Ishikawa (cell line): ENCODE results near the gene TRIOBP.

Experiments
- CEBPB ChIP-seq: IDR thresholded peaks from 2 replicates; pipeline ENCODE4 v1.6.1; 2012
- CREB1 ChIP-seq: IDR thresholded peaks from 2 replicates; pipeline ENCODE4 v1.6.1; 2012; ENCODE audit warnings: low read depth
- EGR1 ChIP-seq: IDR thresholded peaks from 2 replicates; pipeline ENCODE4 v1.6.1; 2012
- EP300 ChIP-seq: IDR thresholded peaks from 2 replicates; pipeline ENCODE4 v1.6.1; 2012; ENCODE audit warnings: borderline replicate concordance
- FOXM1 ChIP-seq: IDR thresholded peaks from 2 replicates; pipeline ENCODE4 v1.6.1; 2012; ENCODE audit warnings: low read depth, borderline replicate concordance
- NFIC ChIP-seq: IDR thresholded peaks from 2 replicates; pipeline ENCODE4 v1.6.1; 2012
- RAD21 ChIP-seq: IDR thresholded peaks from 2 replicates; pipeline ENCODE4 v1.6.1; 2012; ENCODE audit warnings: low read depth
- REST ChIP-seq: IDR thresholded peaks from 2 replicates; pipeline ENCODE4 v1.6.1; 2012; ENCODE audit warnings: low read depth, mild to moderate bottlenecking
- TAF1 ChIP-seq: IDR thresholded peaks from 2 replicates; pipeline ENCODE4 v1.6.1; 2012; ENCODE audit warnings: low read depth, mild to moderate bottlenecking
- TCF12 ChIP-seq: IDR thresholded peaks from 2 replicates; pipeline ENCODE4 v1.6.1; 2012; ENCODE audit warnings: low read depth
- TEAD4 ChIP-seq: IDR thresholded peaks from 2 replicates; pipeline ENCODE4 v1.6.1; 2012
- USF1 ChIP-seq: IDR thresholded peaks from 2 replicates; pipeline ENCODE4 v1.6.1; 2012
- YY1 ChIP-seq: IDR thresholded peaks from 2 replicates; pipeline ENCODE4 v1.6.1; 2012; ENCODE audit warnings: low read depth
- ZBTB7A ChIP-seq: IDR thresholded peaks from 2 replicates; pipeline ENCODE4 v1.6.1; 2012; ENCODE audit warnings: low read depth
- TF ChIP-seq, protein P1 (sequence below): IDR thresholded peaks from 2 replicates; pipeline ENCODE4 v1.6.1; 2012

Gene TRIOBP

GRCh38 chr22:37763652-37764051, 66.8 kb downstream of the TRIOBP start:
- TF ChIP-seq FOXM1, result no peak
- TF ChIP-seq REST, result no peak
- TF ChIP-seq EP300, result no peak
- no peak for TF ChIP-seq YY1
- TF ChIP-seq, protein P1, sequence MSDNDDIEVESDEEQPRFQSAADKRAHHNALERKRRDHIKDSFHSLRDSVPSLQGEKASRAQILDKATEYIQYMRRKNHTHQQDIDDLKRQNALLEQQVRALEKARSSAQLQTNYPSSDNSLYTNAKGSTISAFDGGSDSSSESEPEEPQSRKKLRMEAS, result no peak
- no peak for TF ChIP-seq TAF1

DNA sequence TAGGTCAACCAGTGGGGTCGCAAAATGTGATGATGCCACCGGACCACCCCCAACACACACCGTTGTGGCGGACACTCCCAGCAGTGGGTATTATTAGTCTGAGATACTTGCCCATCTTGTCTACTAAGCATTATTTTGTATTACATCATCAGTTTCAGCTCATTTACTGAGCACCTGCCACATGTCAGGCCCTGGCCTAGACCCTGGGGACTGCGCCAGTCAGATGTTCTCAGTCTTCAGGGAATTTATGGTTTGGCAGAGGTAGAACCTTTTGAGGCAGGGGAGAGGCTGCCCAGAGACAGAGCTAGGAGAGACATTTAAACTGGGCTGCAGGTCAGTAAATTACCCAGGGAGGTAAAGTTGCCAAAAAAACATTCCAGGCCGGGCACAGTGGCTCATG, 67.8 kb downstream of the TRIOBP start:
- TF ChIP-seq TCF12 (no peak), RAD21 (no peak), EP300 (no peak), YY1 (no peak), CREB1 (no peak), REST (no peak), ZBTB7A (no peak), FOXM1 (no peak), CEBPB (no peak)
- TF ChIP-seq, protein P1, result no peak

DNA sequence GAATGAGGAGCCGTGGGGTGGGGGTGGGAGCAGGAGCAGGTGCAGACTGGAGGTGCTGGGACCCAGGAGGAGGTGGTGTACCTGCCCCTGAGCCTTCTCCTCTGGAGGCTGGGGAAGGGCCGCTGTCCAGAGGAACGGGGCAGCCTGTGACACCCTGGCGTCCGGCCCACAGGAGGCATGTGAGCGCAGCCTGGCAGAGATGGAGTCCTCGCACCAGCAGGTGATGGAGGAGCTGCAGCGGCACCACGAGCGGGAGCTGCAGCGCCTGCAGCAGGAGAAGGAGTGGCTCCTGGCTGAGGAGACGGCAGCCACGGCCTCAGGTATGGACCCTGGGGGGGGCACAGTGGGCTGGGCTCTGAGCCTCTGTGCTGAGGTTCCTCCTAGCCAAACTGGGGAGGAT, 68.7 kb downstream of the TRIOBP start:
- no peak for TF ChIP-seq USF1
- TF ChIP-seq RAD21, result no peak
- TF ChIP-seq REST, result no peak
- no peak for TF ChIP-seq ZBTB7A
- no peak for TF ChIP-seq EGR1
- TF ChIP-seq EP300, result no peak
- TF ChIP-seq CREB1, result no peak
- no peak for TF ChIP-seq FOXM1
- TF ChIP-seq TAF1, result no peak
- TF ChIP-seq TCF12, result no peak
- TF ChIP-seq YY1, result no peak
- TF ChIP-seq CEBPB, result no peak
- TF ChIP-seq, protein P1, result no peak

- TF ChIP-seq CREB1 (no peak), EGR1 (no peak), FOXM1 (no peak), EP300 (peak; percentile 61; the same call in 1 of the 2 replicates), TEAD4 (peak; percentile 76), YY1 (no peak), RAD21 (peak; percentile 6; the same call in 1 of the 2 replicates), REST (no peak), TCF12 (peak; percentile 39; the same call in 1 of the 2 replicates), TAF1 (no peak), ZBTB7A (no peak), NFIC (peak; percentile 61), CEBPB (no peak), USF1 (peak; percentile 86)
- TF ChIP-seq, protein P1, result peak; percentile 87
These were observed 69.2 kb downstream of the TRIOBP start for GRCh38 chr22:37765953-37766576.
